Activated CD8-positive, alpha-beta T cell treated with anti-CD3 and anti-CD28 coated beads, Interleukin-2, amount 10 ng/mL, durations not matched to agents 7 days and 5 days (primary cell): ENCODE results near the gene SUGP1. TPM values are rescaled to one million over a fixed set of nuclear protein-coding genes. Genes with fewer than 3 reads are reported as not detected.

Experiments used
- ATAC-seq: fragments of 150-1000 bp; cut with Tn5 transposase; one replicate; pipeline ENCODE4 v1.10.0; 2021; ENCODE audit warnings: moderate library complexity
- CTCF ChIA-PET: fragments of 350-600 bp; sonication (Branson Sonifier 250); formaldehyde crosslinking; loops from one replicate; lab custom pipeline; 2021; ENCODE audit warnings: antibody characterized with exemption; lab: Charles Lee
- POLR2A ChIA-PET: fragments of 350-600 bp; sonication (Branson Sonifier 250); formaldehyde crosslinking; loops from one replicate; lab custom pipeline; 2021; ENCODE audit warnings: antibody characterized with exemption; lab: Charles Lee
- DNase-seq: peaks from one replicate; pipeline ENCODE4 v3.0.0-alpha.2; 2020
- H3K27ac Mint-ChIP-seq: one replicate; pipeline ENCODE4 v1.8.0; 2021; ENCODE audit warnings: mild to moderate bottlenecking, mixed read lengths
- H3K27me3 Mint-ChIP-seq: one replicate; pipeline ENCODE4 v1.8.0; 2021; ENCODE audit warnings: low read depth, mixed read lengths
- H3K36me3 Mint-ChIP-seq: one replicate; pipeline ENCODE4 v1.8.0; 2021; ENCODE audit warnings: low read depth, mixed read lengths
- H3K4me1 Mint-ChIP-seq: one replicate; pipeline ENCODE4 v1.8.0; 2021; ENCODE audit warnings: low read depth, mixed read lengths
- H3K4me3 Mint-ChIP-seq: one replicate; pipeline ENCODE4 v1.8.0; 2021; ENCODE audit warnings: mild to moderate bottlenecking, mixed read lengths
- H3K9me3 Mint-ChIP-seq: one replicate; pipeline ENCODE4 v1.8.0; 2022; ENCODE audit warnings: mixed read lengths; ENCODE audit not compliant: insufficient read depth
- total RNA-seq, 2 experiments: library from RNA; stranded (reverse); gene quantifications; one replicate each; pipeline ENCODE4 v1.2.3, GENCODE V29; 2021

Gene SUGP1
- total RNA-seq, 2 experiments from 2014 or later, result 58.9 to 60.9 TPM

GRCh38 chr19:19269952-19270694 is 50.2 kb downstream of the SUGP1 start:
- POLR2A ChIA-PET, result no interaction called here
- H3K9me3 Mint-ChIP-seq, result no peaks in the 10 kb centered on the region
- no peaks in the 10 kb centered on the region for H3K36me3 Mint-ChIP-seq
- peaks cover 3% of the 10 kb centered on the region for H3K4me1 Mint-ChIP-seq
- CTCF ChIA-PET, result no interaction called here
- H3K27ac Mint-ChIP-seq, result no peak overlapping the region
- peaks cover 24% of the 10 kb centered on the region for H3K27me3 Mint-ChIP-seq
- ATAC-seq, result no peak
- no peak for DNase-seq
- no peak overlapping the region for H3K4me3 Mint-ChIP-seq

GRCh38 chr19:19268453-19269385 is 51.6 kb downstream of the SUGP1 start:
- CTCF ChIA-PET, result no interaction called here

GRCh38 chr19:19267305-19267704 is 53.0 kb downstream of the SUGP1 start:
- ATAC-seq (no peak), DNase-seq (no peak)
- H3K36me3 Mint-ChIP-seq, result no peaks in the 10 kb centered on the region
- no peak overlapping the region for H3K4me3 Mint-ChIP-seq
- peaks cover 29% of the 10 kb centered on the region for H3K27me3 Mint-ChIP-seq
- ChIA-PET CTCF (no interaction called here), POLR2A (no interaction called here)
- H3K9me3 Mint-ChIP-seq, result no peaks in the 10 kb centered on the region
- H3K4me1 Mint-ChIP-seq, result no peaks in the 10 kb centered on the region
- H3K27ac Mint-ChIP-seq, result no peak overlapping the region

More at GRCh38 chr19:19268453-19269385, 51.6 kb downstream of the SUGP1 start:
- Mint-ChIP-seq H3K27ac (no peak overlapping the region), H3K9me3 (no peaks in the 10 kb centered on the region), H3K36me3 (no peaks in the 10 kb centered on the region), H3K27me3 (peaks cover 26% of the 10 kb centered on the region), H3K4me3 (no peak overlapping the region), H3K4me1 (peaks cover 3% of the 10 kb centered on the region)
- DNase-seq (no peak), ATAC-seq (no peak)
- POLR2A ChIA-PET, result no interaction called here

- H3K36me3 Mint-ChIP-seq, result no peaks in the 10 kb centered on the region
- H3K27me3 Mint-ChIP-seq, result peaks cover 45% of the 10 kb centered on the region
- ChIA-PET CTCF (no interaction called here), POLR2A (no interaction called here)
- no peak overlapping the region for H3K4me3 Mint-ChIP-seq
- H3K27ac Mint-ChIP-seq, result no peak overlapping the region
- no peaks in the 10 kb centered on the region for H3K9me3 Mint-ChIP-seq
- DNase-seq (no peak), ATAC-seq (no peak)
- peaks cover 8% of the 10 kb centered on the region for H3K4me1 Mint-ChIP-seq
Observed at GRCh38 chr19:19263886-19264487, 56.3 kb downstream of the SUGP1 start.

- DNase-seq (no peak), ATAC-seq (peak; percentile 36)
- Mint-ChIP-seq H3K27ac (no peak overlapping the region), H3K36me3 (no peaks in the 10 kb centered on the region), H3K9me3 (no peaks in the 10 kb centered on the region), H3K4me1 (peaks cover 8% of the 10 kb centered on the region), H3K27me3 (peaks cover 44% of the 10 kb centered on the region), H3K4me3 (no peak overlapping the region)
- ChIA-PET CTCF (no interaction called here), POLR2A (no interaction called here)
Observed at GRCh38 chr19:19262190-19263057, 57.9 kb downstream of the SUGP1 start.

- DNase-seq, result no peak
- Mint-ChIP-seq H3K9me3 (no peaks in the 10 kb centered on the region), H3K27me3 (peaks cover 46% of the 10 kb centered on the region), H3K27ac (no peak overlapping the region), H3K36me3 (no peaks in the 10 kb centered on the region), H3K4me1 (peaks cover 8% of the 10 kb centered on the region), H3K4me3 (no peak overlapping the region)
- ChIA-PET CTCF (no interaction called here), POLR2A (no interaction called here)
- no peak for ATAC-seq
Observed at GRCh38 chr19:19261350-19262189, 58.7 kb downstream of the SUGP1 start.

- H3K9me3 Mint-ChIP-seq, result no peaks in the 10 kb centered on the region
- peaks cover 47% of the 10 kb centered on the region for H3K27me3 Mint-ChIP-seq
- ATAC-seq, result no peak
- ChIA-PET CTCF (no interaction called here), POLR2A (no interaction called here)
- H3K36me3 Mint-ChIP-seq, result no peaks in the 10 kb centered on the region
- no peak for DNase-seq
- H3K27ac Mint-ChIP-seq, result no peak overlapping the region
- no peak overlapping the region for H3K4me3 Mint-ChIP-seq
- H3K4me1 Mint-ChIP-seq, result peaks cover 8% of the 10 kb centered on the region
Observed at GRCh38 chr19:19260417-19261214, 59.7 kb downstream of the SUGP1 start.

GRCh38 chr19:19259741-19260140 is 60.6 kb downstream of the SUGP1 start:
- no peak for DNase-seq
- H3K4me1 Mint-ChIP-seq, result peaks cover 8% of the 10 kb centered on the region
- H3K9me3 Mint-ChIP-seq, result no peaks in the 10 kb centered on the region
- peaks cover 47% of the 10 kb centered on the region for H3K27me3 Mint-ChIP-seq
- no peaks in the 10 kb centered on the region for H3K36me3 Mint-ChIP-seq
- no peak overlapping the region for H3K27ac Mint-ChIP-seq
- ATAC-seq, result no peak
- H3K4me3 Mint-ChIP-seq, result no peak overlapping the region
- CTCF ChIA-PET, result interaction anchor here (0.7 kb wide), 1 partner anchor 230 kb away, joined by 3 read pairs; no protein-coding TSS in a partner anchor
- POLR2A ChIA-PET, result no interaction called here

- no peak overlapping the region for H3K27ac Mint-ChIP-seq
- peaks cover 39% of the 10 kb centered on the region for H3K27me3 Mint-ChIP-seq
- DNase-seq (no peak), ATAC-seq (no peak)
- H3K36me3 Mint-ChIP-seq, result no peaks in the 10 kb centered on the region
- no peak overlapping the region for H3K4me3 Mint-ChIP-seq
- CTCF ChIA-PET, result no interaction called here
- POLR2A ChIA-PET, result no interaction called here
- peaks cover 8% of the 10 kb centered on the region for H3K4me1 Mint-ChIP-seq
- no peaks in the 10 kb centered on the region for H3K9me3 Mint-ChIP-seq
Observed at GRCh38 chr19:19258589-19259338, 61.5 kb downstream of the SUGP1 start.
